DMS 273 treated with DMSO at 0.1 percent for 48 hours (cell line): Measurements from ENCODE around the gene TTLL4.

Experiments
- DNase-seq: peaks from one replicate; lab custom pipeline; 2025; lab: John Stamatoyannopoulos, UW

TTLL4 gene, protein sequence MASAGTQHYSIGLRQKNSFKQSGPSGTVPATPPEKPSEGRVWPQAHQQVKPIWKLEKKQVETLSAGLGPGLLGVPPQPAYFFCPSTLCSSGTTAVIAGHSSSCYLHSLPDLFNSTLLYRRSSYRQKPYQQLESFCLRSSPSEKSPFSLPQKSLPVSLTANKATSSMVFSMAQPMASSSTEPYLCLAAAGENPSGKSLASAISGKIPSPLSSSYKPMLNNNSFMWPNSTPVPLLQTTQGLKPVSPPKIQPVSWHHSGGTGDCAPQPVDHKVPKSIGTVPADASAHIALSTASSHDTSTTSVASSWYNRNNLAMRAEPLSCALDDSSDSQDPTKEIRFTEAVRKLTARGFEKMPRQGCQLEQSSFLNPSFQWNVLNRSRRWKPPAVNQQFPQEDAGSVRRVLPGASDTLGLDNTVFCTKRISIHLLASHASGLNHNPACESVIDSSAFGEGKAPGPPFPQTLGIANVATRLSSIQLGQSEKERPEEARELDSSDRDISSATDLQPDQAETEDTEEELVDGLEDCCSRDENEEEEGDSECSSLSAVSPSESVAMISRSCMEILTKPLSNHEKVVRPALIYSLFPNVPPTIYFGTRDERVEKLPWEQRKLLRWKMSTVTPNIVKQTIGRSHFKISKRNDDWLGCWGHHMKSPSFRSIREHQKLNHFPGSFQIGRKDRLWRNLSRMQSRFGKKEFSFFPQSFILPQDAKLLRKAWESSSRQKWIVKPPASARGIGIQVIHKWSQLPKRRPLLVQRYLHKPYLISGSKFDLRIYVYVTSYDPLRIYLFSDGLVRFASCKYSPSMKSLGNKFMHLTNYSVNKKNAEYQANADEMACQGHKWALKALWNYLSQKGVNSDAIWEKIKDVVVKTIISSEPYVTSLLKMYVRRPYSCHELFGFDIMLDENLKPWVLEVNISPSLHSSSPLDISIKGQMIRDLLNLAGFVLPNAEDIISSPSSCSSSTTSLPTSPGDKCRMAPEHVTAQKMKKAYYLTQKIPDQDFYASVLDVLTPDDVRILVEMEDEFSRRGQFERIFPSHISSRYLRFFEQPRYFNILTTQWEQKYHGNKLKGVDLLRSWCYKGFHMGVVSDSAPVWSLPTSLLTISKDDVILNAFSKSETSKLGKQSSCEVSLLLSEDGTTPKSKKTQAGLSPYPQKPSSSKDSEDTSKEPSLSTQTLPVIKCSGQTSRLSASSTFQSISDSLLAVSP

DNA sequence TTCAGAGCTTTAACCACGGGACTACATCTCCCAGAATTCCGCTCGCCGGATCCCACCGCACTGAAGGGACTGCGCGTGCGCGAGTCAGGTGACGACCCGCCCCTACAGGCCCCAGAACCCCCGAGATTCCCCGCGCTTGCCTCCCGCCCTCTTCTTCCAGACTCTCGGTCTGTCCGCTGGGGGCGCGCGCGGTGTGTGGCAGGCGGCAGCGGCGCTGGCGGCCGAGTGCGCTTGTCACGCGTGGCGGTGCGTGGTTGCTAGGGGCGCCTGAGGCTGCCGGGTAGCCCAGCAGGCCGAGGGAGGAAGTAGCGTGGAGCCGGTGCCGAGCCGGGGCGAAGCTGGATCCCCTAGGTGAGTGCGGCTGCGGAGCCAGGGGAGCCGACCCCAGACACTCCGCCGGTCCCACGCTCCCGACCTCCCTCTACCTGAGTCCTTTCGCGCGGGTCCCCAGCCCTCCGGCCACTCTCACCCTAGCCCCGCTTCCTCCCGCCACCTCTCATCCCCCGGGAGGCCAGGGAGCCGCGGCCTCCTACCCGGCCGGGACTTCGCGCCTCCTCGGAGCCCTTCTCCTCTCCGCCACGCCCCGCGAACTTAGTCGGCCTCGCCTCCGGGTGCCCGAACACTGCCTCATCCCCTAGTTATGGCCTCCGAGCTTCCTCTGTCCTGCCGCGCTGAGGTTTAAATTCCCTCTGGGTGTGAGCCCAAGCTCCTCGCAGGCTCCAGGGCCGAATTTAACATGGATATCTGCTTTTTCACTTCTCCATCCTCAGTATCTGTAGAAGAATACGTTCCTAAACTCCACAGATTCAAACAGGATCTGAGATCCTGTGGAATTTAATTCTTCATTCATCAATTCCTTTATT lies at the start of gene TTLL4:
Gene TTLL4, plus strand, starts transcription at position 149 of the 863 bp plus-strand sequence. CDS start 26,842 bp downstream, outside the sequence.
- peak; percentile 89 for DNase-seq

DNA sequence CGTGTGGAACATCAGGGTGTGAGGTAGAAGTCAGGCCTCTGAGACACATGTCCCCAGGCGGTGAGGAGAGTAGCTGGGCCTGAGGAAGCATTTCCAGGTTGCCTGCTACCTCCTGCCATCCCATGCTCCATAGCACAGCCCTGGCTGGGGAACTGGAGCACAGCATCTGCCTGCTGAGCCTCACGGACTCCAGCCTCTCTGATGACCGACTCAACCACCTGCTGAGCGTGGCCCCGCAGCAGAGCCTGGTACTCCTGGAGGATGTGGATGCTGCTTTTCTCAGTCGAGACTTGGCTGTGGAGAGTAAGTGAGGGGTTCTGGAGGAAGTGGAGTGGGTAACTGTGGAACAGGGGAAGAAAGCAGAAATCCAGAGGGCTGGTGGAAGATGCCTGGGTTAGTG lies 48.3 kb upstream of the TTLL4 start:
- DNase-seq = no peak

DNA sequence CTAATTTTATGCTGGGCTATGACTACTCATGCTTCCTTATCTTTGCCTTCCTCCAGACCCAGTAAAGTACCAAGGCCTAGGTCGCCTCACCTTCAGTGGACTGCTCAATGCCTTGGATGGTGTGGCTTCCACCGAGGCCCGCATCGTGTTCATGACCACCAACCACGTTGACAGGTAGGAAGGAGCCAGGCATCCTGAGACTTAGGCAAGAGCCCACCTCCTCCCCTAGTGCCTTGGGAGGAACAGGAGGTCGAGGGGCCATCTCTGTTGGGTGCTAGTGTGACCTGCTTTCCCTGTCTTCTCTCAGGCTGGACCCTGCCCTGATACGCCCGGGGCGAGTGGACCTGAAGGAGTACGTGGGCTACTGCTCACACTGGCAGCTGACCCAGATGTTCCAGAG lies 47.8 kb upstream of the TTLL4 start:
- no peak for DNase-seq

DNA sequence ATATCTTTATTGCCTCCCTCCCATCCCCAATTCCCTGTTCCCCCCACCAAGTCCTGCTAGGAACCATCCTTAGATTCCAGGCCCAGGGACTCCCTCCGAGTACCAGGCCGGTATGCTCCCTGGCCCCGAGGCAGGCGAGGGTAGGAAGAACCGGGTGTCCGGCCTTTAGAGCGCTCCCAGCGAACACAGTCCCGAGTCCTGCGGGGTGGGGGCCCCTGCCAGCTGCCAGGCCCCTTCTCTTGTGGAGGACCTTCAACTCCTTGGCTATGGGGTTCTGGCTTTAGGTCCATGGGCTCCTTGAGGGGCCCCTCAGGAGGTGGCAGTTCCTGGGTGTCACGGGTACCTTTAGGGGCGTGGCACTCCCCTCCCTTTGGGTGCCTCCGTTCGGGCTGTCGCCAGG lies 46.7 kb upstream of the TTLL4 start:
- no peak for DNase-seq

DNA sequence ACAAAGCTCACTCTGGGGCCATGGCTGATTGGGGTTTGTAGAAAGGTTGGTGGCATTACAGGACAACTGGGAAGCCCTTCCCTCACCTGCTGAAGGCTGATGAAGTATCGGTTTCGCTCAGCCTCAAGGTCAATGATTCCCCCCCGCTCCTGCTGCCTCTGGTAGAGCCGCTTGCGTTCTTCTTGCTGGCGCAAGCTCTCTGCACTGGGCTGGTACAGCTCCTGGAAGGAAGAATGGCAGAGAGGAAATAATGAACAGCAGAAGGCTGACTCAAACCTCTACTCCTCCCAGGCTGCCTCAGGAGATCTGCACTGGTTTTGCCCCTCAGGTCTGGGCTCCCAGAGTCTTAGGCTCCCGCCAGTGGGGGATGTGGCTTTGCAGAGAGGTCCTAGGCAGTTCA lies 46.0 kb upstream of the TTLL4 start:
- no peak for DNase-seq

DNA sequence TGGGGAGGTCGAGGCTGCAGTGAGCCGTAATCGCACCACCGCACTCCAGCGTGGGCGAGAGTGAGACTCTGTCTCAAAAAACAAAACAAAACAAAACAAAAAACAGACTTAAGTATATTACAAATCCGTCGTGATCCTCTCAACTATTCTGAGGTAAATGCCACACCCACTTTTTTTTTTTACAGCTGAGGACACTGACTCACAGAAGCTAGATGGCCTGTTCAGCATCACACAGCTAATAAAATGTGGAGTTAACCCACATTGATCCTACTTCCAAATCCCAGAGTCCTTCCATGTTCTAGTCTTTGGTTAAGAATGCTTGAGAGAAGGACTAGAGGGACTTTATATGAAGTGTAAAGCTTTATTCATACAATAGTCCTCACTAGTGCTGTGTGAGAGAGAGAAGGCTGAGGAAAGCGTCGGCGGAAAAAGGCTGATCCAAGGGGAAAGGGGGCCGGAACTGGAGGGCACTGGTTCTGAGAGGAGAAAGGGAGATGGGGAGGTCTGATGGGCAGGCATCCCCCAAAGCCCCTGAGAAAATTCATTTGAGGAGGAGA lies 39.5 kb upstream of the TTLL4 start:
- no peak for DNase-seq

DNA sequence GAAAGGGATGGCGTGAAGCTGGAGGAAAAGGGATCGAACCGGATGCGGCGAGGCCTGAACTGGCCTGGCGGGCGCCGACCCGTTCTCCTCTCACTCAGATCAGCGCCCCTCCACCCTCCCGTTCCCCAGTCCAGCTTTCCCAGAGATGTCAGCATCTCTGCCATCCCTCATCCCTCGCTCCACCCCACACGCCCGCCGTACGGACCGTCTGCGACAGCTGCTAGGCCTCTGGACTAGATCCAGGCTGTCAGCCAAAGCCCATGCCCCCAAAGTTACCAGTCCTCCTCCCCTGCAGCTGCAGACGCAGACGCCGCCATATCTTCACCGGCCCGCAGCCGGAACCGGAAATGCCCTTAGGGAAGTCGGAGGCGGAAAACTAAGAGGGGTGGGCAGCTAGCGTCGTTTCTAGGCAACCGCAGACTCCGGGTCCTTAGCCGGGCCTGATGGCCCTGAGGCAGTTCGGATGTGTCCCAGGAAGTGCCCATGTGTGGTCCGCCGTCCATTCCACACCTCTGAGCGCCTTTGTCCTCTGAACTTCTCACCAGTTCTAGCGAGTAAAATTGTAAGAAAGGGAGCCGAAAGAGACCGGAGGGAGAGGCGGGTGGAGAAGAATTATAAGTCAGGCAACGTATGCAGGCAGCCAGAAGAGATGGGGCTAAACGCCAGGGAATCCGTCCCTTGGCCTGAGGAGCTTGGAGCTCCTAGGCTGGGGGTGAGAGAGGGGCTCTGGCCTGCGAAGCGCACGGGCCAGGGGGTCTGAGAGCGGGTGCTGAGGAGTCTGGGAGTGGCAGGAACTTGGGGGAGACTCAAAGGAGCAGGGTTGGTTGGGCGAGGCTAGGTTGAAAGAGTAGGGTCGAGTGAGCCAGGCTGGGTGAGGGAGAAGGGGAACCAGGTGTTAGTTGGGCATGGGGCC lies 38.7 kb upstream of the TTLL4 start, which contains the start of the genes RNF25 and STK36:
Gene RNF25, minus strand, starts transcription at position 349 of the 913 bp plus-strand sequence. Its CDS starts 32 bp downstream, at position 317.
Gene STK36, plus strand, starts transcription at position 433 of the 913 bp plus-strand sequence. CDS start 744 bp downstream, outside the sequence.
- DNase-seq = peak; percentile 86

DNA sequence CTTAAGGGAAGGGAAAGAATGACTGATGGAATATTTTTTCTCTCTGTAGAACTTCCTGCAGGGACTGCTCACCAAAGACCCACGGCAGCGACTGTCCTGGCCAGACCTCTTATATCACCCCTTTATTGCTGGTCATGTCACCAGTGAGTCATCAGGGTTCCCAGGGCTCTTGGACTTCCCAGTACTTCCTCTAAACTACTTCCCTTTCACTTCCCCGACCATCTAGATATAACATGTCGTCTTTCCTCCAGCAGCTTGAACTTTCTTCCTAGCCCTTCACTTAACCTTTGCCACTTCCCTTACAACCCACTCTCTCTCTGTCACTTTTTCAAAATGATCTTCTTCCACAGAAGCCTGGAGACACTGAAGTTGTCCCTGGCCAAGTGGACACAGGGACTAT lies 31.5 kb upstream of the TTLL4 start:
- no peak for DNase-seq

DNA sequence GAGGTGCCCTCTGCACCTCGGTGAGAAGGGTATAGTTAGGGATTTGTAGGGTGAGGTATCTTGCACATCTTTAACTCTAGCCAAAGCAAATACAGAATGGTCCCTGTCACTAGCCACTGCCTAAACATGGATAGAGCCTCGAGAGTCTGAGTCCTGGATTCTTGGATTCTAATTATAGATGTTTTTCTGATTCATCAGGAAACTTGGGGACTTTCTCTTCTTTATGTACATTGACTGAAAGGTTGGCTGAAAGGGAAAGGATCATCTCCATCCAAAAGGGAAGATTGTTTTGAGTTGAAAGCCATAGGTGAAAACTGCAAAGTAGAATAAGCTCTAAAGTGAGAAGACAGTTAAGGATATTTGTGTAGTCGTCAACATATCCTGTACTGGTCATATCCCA lies 30.6 kb upstream of the TTLL4 start:
- no peak for DNase-seq

DNA sequence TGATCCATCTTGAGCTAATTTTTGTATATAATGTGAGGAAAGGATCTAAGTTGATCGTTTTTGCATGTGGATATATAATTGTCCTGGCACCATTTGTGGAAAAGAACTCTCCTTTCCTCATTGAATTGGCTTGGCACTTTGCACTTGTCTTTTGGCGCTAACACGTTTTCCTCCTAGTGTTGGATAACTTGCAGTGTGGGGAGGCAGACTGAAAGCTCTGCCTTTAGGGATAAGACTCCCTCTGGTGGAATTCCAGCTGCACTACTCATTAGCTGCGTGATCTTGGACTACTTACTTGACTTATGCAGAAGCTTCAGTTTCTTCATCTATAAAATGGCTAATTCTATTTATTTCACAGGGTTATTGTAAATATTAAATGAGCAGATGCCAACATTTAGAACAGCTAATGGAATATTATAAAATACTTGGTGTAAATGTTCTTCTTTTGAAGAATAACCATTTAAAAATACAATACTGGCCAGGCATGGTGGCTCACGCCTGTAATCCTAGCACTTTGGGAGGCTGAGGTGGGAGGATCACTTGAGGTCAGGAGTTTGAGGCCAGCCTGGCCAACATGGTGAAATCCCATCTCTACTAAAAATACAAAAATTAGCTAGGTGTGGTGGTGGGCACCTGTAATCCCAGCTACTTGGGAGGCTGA lies 23.1 kb upstream of the TTLL4 start:
- DNase-seq = peak; percentile 46

DNA sequence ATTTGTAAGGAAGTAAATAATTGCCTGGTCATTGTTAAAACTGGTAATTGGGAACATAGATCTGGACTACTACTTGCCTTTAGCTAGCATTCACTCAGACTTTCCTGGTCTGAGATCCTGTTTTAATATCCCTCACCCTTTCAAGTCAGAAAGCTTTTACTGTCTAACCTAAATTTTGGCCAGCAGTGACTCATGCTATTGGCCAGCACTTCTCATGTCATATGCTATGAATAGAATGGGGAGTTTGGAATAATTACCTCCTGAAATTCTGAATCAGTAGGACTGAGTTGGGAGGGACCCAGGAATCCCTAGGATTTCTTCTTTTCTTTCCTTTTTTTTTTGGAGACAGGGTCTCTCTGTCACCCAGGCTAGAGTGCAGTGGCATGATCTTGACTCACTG lies 19.4 kb upstream of the TTLL4 start:
- DNase-seq = no peak

DNA sequence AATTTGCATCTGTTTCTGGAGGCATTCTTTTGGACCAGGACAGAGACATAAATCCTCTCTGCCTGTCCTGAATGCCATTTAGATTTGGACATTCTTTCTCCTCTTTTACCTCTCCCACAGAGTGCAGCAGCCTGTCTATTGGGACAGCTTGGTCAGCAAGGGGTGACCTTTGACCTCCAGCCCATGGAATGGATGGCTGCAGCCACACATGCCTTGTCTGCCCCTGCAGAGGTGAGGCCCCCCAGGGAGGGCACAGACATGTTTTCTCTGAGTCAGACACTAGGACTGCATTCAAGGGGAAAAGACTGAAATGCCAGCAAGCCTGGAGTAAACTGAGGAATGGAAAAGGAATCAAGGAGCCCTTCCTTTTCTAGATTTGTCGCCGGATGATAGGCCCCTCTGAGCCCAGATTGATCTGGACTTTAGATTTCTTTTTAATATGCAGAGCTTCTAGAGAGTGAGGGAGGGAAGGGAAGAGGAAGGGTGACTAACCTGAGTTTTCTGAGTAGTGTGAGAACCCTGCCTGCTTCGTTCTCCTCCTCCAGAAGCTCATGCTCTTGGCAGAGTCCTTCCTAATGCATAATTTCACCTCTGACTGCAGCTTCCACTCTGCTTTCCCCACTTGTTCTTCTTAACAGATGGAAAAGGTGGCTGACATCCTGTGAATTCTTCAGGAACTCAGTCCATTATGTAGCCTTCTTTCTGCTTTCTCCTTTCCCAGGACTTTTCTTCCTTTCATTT lies 16.1 kb upstream of the TTLL4 start:
- no peak for DNase-seq

DNA sequence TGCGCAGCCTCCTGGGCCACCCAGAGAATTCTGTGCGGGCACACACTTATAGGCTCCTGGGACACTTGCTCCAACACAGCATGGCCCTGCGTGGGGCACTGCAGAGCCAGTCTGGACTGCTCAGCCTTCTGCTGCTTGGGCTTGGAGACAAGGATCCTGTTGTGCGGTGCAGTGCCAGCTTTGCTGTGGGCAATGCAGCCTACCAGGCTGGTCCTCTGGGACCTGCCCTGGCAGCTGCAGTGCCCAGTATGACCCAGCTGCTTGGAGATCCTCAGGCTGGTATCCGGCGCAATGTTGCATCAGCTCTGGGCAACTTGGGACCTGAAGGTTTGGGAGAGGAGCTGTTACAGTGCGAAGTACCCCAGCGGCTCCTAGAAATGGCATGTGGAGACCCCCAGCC lies 11.8 kb upstream of the TTLL4 start:
- DNase-seq = no peak

DNA sequence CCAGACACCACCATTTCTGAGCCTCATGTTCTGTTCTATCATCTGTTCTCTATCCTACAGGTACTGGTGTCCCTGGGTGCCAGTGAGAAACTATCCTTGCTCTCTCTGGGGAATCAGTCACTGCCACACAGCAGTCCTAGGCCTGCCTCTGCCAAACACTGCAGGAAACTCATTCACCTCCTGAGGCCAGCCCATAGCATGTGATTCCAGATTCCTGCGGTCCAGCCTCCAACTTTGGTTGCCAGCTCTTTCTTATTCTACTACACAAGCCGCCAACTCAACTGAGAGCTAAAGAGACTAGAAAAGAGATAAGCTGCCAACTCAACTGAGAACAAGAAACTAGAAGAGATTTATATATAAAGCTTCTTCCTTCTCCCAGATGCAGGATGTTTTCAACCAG lies 8.8 kb upstream of the TTLL4 start:
- DNase-seq = no peak

DNA sequence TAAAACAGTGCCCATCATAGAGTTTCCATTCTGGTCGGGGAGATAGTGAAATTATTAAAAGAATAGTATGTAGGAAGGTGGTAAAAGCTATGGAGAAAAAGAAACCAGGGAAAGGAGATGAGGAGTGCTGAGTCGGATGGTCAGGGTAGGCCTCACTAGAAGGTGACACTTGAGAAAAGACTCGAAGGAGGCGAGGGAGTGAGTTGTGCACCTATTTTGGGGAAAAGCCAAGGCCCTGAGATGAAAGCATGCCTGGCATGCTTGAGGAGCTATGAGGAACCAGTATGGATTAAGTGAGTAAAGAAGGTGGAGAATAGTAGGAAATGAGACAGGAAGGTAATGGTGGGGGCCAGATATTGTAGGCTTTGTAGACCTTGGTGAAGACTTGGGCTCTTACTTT lies 7.3 kb upstream of the TTLL4 start:
- DNase-seq = no peak

DNA sequence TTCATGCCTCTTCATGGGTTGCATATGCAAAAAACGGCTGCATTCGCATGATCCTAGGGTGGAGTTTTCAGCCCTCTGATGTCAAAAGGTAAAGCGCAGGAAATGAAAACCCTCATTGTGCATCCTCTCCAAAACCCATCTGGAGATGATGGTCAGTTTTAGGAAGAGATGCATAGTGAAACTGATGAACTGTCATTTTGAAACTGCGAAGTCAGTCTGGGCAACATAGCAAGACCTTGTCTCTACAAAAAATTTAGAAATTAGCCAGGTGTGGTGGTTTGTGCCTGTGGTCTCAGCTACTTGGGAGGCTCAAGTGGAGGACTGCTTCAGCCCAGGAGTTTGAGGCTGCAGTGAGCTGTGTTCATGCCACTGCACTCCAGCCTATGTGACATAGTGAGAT lies 2.5 kb upstream of the TTLL4 start:
- DNase-seq = no peak

DNA sequence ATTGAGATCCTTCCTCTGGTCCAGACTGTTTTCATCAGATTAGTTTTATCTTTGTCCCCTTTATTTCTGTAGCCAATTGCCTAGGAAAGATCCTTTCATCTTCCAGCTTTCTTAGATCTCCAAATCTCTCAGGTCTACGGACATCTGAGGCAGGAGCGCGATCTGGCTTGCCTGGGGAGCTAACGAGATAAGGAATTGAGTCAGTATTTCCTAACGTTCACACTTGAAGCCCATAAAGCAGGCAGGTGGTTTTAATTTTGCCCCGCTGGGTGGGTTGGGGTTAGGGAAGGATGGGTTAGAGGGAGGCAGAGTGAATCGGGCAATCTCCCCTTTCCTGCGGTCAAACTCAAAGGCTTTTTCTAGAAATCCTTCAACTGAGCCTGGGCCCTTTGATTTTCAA lies 727 bp upstream of the TTLL4 start:
- no peak for DNase-seq

DNA sequence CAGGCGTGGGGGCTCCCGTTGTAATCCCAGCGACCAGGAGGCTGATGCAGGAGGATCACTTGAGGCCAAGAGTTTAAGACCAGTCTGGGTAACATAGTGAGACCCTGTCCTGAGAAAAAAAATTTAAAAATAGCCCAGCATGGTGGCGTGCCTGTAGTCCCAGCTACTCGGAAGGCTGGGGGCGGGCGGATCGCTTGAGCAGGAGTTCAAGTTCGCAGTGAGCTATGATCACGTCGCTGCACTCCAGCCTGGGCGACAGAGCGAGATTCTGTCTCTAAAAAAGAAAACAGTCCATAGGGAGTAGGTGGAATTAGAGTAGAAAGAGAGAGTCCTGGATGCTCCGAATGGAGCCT lies 325 bp upstream of the TTLL4 start:
- DNase-seq = no peak

DNA sequence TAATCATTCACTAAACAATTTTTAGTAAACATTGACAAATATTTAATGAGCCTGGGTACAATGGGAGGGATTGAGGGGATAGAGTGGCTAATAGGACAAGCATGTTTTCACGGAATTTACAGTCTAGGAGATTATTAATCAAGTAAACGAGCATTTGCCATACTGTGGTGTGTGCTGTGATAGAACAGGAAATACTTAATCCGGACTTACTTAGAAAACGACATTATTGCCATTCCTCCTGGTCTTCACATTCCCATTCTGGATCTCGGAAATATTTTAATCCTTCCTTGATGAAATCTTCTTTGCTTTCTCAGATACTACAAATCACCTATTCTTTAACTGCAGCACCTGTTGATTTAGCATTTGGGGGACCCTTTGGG lies 905 bp downstream of the TTLL4 start:
- DNase-seq = no peak
